Natural killer cell (primary cell): ENCODE data around the gene OR2AK2. TPM values are rescaled to one million over a fixed set of nuclear protein-coding genes. Genes with fewer than 3 reads are reported as not detected.
A peak's percentile ranks its signal among the peaks of the same experiment; 100 is the strongest.
"Not testable (repeated sequence)": the region's sequence is repeated elsewhere in the genome, so short reads cannot be mapped to it uniquely, and the experiment has no call there.

Source experiments
- ATAC-seq, 3 donors: fragments of 150-1000 bp in 2 of 3; fragments of 200-7000 bp in 1 of 3; cut with Tn5 transposase; 1 replicate in 1 of 3; 2 replicates in 2 of 3; pipeline ENCODE4 v1.10.0; 2021; ENCODE audit warnings: mild to moderate bottlenecking in 2 of 3, moderate library complexity in 2 of 3
- DNase-seq, 2 donors: peaks; one replicate each; pipeline versions ENCODE4 v3.0.0 to v3.0.0-alpha.2; 2013 to 2021; ENCODE audit warnings: mixed read lengths in 1 of 2
- H3K27ac ChIP-seq: one replicate; pipeline ENCODE4 v1.5.1; 2013; ENCODE audit warnings: mild to moderate bottlenecking, low read length
- H3K27me3 ChIP-seq: one replicate; pipeline ENCODE4 v1.6.1; 2013; ENCODE audit warnings: low read length; ENCODE audit not compliant: control insufficient read depth, insufficient read depth
- H3K36me3 ChIP-seq: one replicate; pipeline ENCODE4 v1.6.1; 2013; ENCODE audit warnings: low read length; ENCODE audit not compliant: control insufficient read depth, insufficient read depth
- H3K4me1 ChIP-seq: one replicate; pipeline ENCODE4 v1.6.1; 2013; ENCODE audit warnings: low read length; ENCODE audit not compliant: control insufficient read depth, insufficient read depth
- H3K4me3 ChIP-seq: one replicate; pipeline ENCODE4 v1.5.1; 2013; ENCODE audit warnings: low read length
- H3K9me3 ChIP-seq: one replicate; pipeline ENCODE4 v1.6.1; 2013; ENCODE audit warnings: low read length; ENCODE audit not compliant: control insufficient read depth, insufficient read depth
- H3K27ac Mint-ChIP-seq, 2 donors: one replicate each; pipeline ENCODE4 v1.8.0; 2022; ENCODE audit warnings: mild to moderate bottlenecking in 2 of 2, mixed read lengths in 2 of 2, moderate library complexity in 1 of 2
- H3K27me3 Mint-ChIP-seq, 2 donors: one replicate each; pipeline ENCODE4 v1.8.0; 2022; ENCODE audit warnings: low read depth in 2 of 2, mixed read lengths in 2 of 2
- H3K36me3 Mint-ChIP-seq: one replicate; pipeline ENCODE4 v1.8.0; 2022; ENCODE audit warnings: mixed read lengths
- H3K4me1 Mint-ChIP-seq, 2 donors: one replicate each; pipeline ENCODE4 v1.8.0; 2022; ENCODE audit warnings: mixed read lengths in 2 of 2
- H3K4me3 Mint-ChIP-seq: one replicate; pipeline ENCODE4 v1.8.0; 2022; ENCODE audit warnings: mild to moderate bottlenecking, moderate library complexity, mixed read lengths
- H3K9me3 Mint-ChIP-seq, 2 donors: one replicate each; pipeline ENCODE4 v1.8.0; 2022; ENCODE audit warnings: mixed read lengths in 2 of 2
- CTCF ChIP-seq: fragments of 200-600 bp; IDR thresholded peaks from one replicate; pipeline ENCODE4 v1.8.0; 2022; ENCODE audit warnings: antibody characterized with exemption
- WGBS: methylation state at CpG from one replicate; pipeline ENCODE4 v1.1.7; 2013; ENCODE audit warnings: missing lambda C conversion rate; ENCODE audit not compliant: insufficient coverage; 5-methylcytosine and 5-hydroxymethylcytosine counted together
- intact Hi-C: fragments of 100-400 bp; cut with micrococcal nuclease; formaldehyde crosslinking; loops from one replicate; pipeline ENCODE4 v1.14.2; 2022
- total RNA-seq, 4 donors: library from RNA; stranded (reverse); fragments of 120-200 nt in 1 of 4; gene quantifications; one replicate each; pipeline versions ENCODE4 v1.2.3 to v1.2.4, GENCODE V29; 2013 to 2022

Gene OR2AK2
- total RNA-seq, 3 donors from 2014 or later (not counting 1 experiment from before 2014, with no cell fraction given), result 0.88 TPM; not detected in 2

GRCh38 chr1:247936965-247937734 lies 27.9 kb upstream of the OR2AK2 start:
- H3K27me3 ChIP-seq, H3K9me3 Mint-ChIP-seq, H3K36me3 ChIP-seq, H3K4me1 ChIP-seq, H3K27me3 Mint-ChIP-seq, H3K9me3 ChIP-seq, H3K27ac ChIP-seq, H3K27ac Mint-ChIP-seq, H3K4me1 Mint-ChIP-seq, intact Hi-C loops, H3K36me3 Mint-ChIP-seq: not testable (repeated sequence)
- 17% methylated on average over 43 of the region's 44 CpGs for WGBS
- H3K4me3 Mint-ChIP-seq, result peak overlapping the region; percentile 81
- ATAC-seq (peak; percentile 96 to 99 (median 97)), DNase-seq (peak; percentile 67 to 93)
- peak overlapping the region; percentile 50 for H3K4me3 ChIP-seq
- peak; percentile 68 for TF ChIP-seq CTCF

GRCh38 chr1:247942624-247943023 lies 22.4 kb upstream of the OR2AK2 start:
- Histone ChIP-seq H3K27ac (no peak overlapping the region), H3K27me3 (no peaks in the 10 kb centered on the region), H3K9me3 (no peaks in the 10 kb centered on the region), H3K4me3 (no peak overlapping the region), H3K4me1 (no peaks in the 10 kb centered on the region), H3K36me3 (no peaks in the 10 kb centered on the region)
- no peak overlapping the region for H3K27ac Mint-ChIP-seq
- no peak for ATAC-seq
- H3K9me3 Mint-ChIP-seq, result peaks cover 2 to 3% of the 10 kb centered on the region in 2 donors
- H3K36me3 Mint-ChIP-seq, result no peaks in the 10 kb centered on the region
- H3K4me1 Mint-ChIP-seq, result no peaks in the 10 kb centered on the region
- WGBS, result 92% methylated on average over 5 of the region's 6 CpGs
- no peak for TF ChIP-seq CTCF
- intact Hi-C loops, result no loop called here
- H3K27me3 Mint-ChIP-seq, result no peaks in the 10 kb centered on the region
- H3K4me3 Mint-ChIP-seq, result no peak overlapping the region
- no peak for DNase-seq

- peaks cover 3 to 5% of the 10 kb centered on the region in 2 donors for H3K9me3 Mint-ChIP-seq
- WGBS, result 97% methylated on average over 3 of the region's 3 CpGs
- H3K36me3 Mint-ChIP-seq, result no peaks in the 10 kb centered on the region
- no peak within 1 kb of the TSS for H3K27ac Mint-ChIP-seq
- Histone ChIP-seq H3K9me3 (no peaks in the 10 kb centered on the region), H3K36me3 (no peaks in the 10 kb centered on the region), H3K27ac (no peak within 1 kb of the TSS), H3K27me3 (no peaks in the 10 kb centered on the region), H3K4me3 (no peak within 1 kb of the TSS), H3K4me1 (no peaks in the 10 kb centered on the region)
- no peaks in the 10 kb centered on the region for H3K4me1 Mint-ChIP-seq
- ATAC-seq (no peak), DNase-seq (no peak)
- no peak for TF ChIP-seq CTCF
- intact Hi-C loops, result no loop called here
- no peak within 1 kb of the TSS for H3K4me3 Mint-ChIP-seq
- H3K27me3 Mint-ChIP-seq, result no peaks in the 10 kb centered on the region
These were observed 16.5 kb upstream of the OR2AK2 start, which contains the start of gene OR2L8 for GRCh38 chr1:247948558-247948957. Gene OR2L8, plus strand, starts transcription at chr1:247948858. Its CDS starts 0 bp downstream, at chr1:247948858.

GRCh38 chr1:247953408-247953807 lies 11.6 kb upstream of the OR2AK2 start:
- H3K27ac Mint-ChIP-seq, result no peak overlapping the region
- Histone ChIP-seq H3K4me1 (no peaks in the 10 kb centered on the region), H3K27me3 (no peaks in the 10 kb centered on the region), H3K9me3 (no peaks in the 10 kb centered on the region), H3K36me3 (no peaks in the 10 kb centered on the region), H3K4me3 (no peak overlapping the region), H3K27ac (no peak overlapping the region)
- H3K9me3 Mint-ChIP-seq, result peaks cover 6 to 8% of the 10 kb centered on the region in 2 donors
- ATAC-seq (no peak), DNase-seq (no peak)
- TF ChIP-seq CTCF, result no peak
- no peaks in the 10 kb centered on the region for H3K4me1 Mint-ChIP-seq
- H3K4me3 Mint-ChIP-seq, result no peak overlapping the region
- intact Hi-C loops, result no loop called here
- no peaks in the 10 kb centered on the region for H3K36me3 Mint-ChIP-seq
- no peaks in the 10 kb centered on the region for H3K27me3 Mint-ChIP-seq
- WGBS, result no CpG with 5 or more reads among the region's 1 CpG
